Measurements from ENCODE around the gene KRTAP10-12. TPM values are rescaled to one million over a fixed set of nuclear protein-coding genes. Genes with fewer than 3 reads are reported as not detected.
A peak's percentile ranks its signal among the peaks of the same experiment; 100 is the strongest.

The KRTAP10-12 gene
- total RNA-seq, 1 donor from 2014 or later = not detected

DNA sequence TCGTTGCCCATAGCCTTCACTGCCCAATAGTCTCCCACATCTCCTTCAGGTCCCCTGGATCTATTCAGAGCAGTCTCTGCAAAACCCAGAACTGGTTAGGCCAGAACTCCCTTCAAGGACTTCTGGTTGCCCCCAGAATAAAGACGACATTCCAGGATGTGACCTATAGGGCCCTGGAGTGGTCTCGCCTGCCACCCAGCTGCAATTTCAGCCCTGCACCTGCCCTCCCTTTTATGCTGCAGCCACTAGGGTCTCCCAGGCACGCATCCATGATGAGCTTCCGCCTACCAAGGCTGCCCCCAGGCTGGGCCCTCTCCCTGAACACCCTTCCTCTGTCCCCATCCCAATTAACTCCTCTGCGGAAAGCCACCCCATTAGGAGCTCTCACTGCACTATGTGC, 21.6 kb downstream of the KRTAP10-12 start:
- Histone ChIP-seq H4K20me1 (ENCODE audit: insufficient read depth, low read length) (no peaks in the 10 kb centered on the region), H3K27me3 (ENCODE audit: insufficient read depth, low read length) (peaks cover 42% of the 10 kb centered on the region), H3K9me3 (ENCODE audit: insufficient read depth, low read depth, low read length) (no peaks in the 10 kb centered on the region), H3K4me2 (ENCODE audit: low read length) (no peak overlapping the region), H2AFZ (ENCODE audit: low read depth, low read length) (no peak overlapping the region), H3K4me3 (ENCODE audit: insufficient read depth, low read depth, low read length) (no peak overlapping the region), H3K9ac (ENCODE audit: low read length) (no peak overlapping the region), H3K36me3 (ENCODE audit: insufficient read depth, low read length) (no peaks in the 10 kb centered on the region), H3K27ac (ENCODE audit: low read depth, low read length) (no peak overlapping the region), H3K79me2 (ENCODE audit: insufficient read depth, low read length) (no peaks in the 10 kb centered on the region), H3K4me1 (ENCODE audit: insufficient read depth, low read length) (no peaks in the 10 kb centered on the region)
- DNase-seq (ENCODE audit: low read depth) (no peak), FAIRE-seq (no peak)
- no peak overlapping the region for H3K4me3 Mint-ChIP-seq (ENCODE audit: unreplicated experiment)
- peaks cover 10% of the 10 kb centered on the region for H3K9me3 Mint-ChIP-seq (ENCODE audit: unreplicated experiment)
- no peaks in the 10 kb centered on the region for H3K36me3 Mint-ChIP-seq (ENCODE audit: low read depth, unreplicated experiment)
- H3K4me1 Mint-ChIP-seq (ENCODE audit: low read depth, unreplicated experiment) = peaks cover 5% of the 10 kb centered on the region
- peaks cover 58% of the 10 kb centered on the region for H3K27me3 Mint-ChIP-seq (ENCODE audit: low read depth, unreplicated experiment)
- no peak for TF ChIP-seq EZH2 (IDR thresholded peaks at IDR 0.05; ENCODE audit: insufficient read depth, low read length)
- TF ChIP-seq, protein P1, sequence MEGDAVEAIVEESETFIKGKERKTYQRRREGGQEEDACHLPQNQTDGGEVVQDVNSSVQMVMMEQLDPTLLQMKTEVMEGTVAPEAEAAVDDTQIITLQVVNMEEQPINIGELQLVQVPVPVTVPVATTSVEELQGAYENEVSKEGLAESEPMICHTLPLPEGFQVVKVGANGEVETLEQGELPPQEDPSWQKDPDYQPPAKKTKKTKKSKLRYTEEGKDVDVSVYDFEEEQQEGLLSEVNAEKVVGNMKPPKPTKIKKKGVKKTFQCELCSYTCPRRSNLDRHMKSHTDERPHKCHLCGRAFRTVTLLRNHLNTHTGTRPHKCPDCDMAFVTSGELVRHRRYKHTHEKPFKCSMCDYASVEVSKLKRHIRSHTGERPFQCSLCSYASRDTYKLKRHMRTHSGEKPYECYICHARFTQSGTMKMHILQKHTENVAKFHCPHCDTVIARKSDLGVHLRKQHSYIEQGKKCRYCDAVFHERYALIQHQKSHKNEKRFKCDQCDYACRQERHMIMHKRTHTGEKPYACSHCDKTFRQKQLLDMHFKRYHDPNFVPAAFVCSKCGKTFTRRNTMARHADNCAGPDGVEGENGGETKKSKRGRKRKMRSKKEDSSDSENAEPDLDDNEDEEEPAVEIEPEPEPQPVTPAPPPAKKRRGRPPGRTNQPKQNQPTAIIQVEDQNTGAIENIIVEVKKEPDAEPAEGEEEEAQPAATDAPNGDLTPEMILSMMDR (IDR thresholded peaks at IDR 0.05; ENCODE audit: insufficient read depth, low read depth, low read length) = no peak
- H3K27ac Mint-ChIP-seq (ENCODE audit: unreplicated experiment) = no peak overlapping the region

DNA sequence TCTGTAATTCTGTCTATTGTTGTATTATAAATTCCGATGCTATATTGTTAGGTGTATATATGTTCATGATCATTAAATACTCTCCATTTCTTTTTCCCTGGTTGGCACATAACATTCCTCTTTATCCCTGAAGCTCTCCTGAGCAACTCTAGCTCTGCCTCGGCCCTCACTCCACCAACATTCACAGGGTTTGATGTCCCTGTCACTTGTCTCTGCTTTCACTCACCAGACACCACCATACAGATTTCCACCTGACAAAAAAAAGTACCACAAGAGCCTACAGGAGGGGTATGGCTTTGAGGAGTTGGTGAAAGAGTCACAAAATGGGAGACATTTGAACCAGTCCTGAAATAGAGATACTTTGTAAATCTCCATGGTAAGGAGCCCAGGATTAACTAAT, 23.2 kb downstream of the KRTAP10-12 start:
- Histone ChIP-seq H3K4me1 (ENCODE audit: insufficient read depth, low read length) (no peaks in the 10 kb centered on the region), H3K4me2 (ENCODE audit: low read length) (no peak overlapping the region), H3K9me3 (ENCODE audit: insufficient read depth, low read depth, low read length) (no peaks in the 10 kb centered on the region), H3K9ac (ENCODE audit: low read length) (no peak overlapping the region), H3K36me3 (ENCODE audit: insufficient read depth, low read length) (no peaks in the 10 kb centered on the region), H3K27me3 (ENCODE audit: insufficient read depth, low read length) (peaks cover 34% of the 10 kb centered on the region), H4K20me1 (ENCODE audit: insufficient read depth, low read length) (no peaks in the 10 kb centered on the region), H3K4me3 (ENCODE audit: insufficient read depth, low read depth, low read length) (no peak overlapping the region), H2AFZ (ENCODE audit: low read depth, low read length) (no peak overlapping the region), H3K27ac (ENCODE audit: low read depth, low read length) (no peak overlapping the region), H3K79me2 (ENCODE audit: insufficient read depth, low read length) (no peaks in the 10 kb centered on the region)
- Mint-ChIP-seq H3K27me3 (ENCODE audit: low read depth, unreplicated experiment) (peaks cover 51% of the 10 kb centered on the region), H3K9me3 (ENCODE audit: unreplicated experiment) (peaks cover 6% of the 10 kb centered on the region), H3K4me1 (ENCODE audit: low read depth, unreplicated experiment) (peaks cover 5% of the 10 kb centered on the region), H3K36me3 (ENCODE audit: low read depth, unreplicated experiment) (no peaks in the 10 kb centered on the region), H3K27ac (ENCODE audit: unreplicated experiment) (no peak overlapping the region), H3K4me3 (ENCODE audit: unreplicated experiment) (peak overlapping the region; percentile 2)
- TF ChIP-seq EZH2 (IDR thresholded peaks at IDR 0.05; ENCODE audit: insufficient read depth, low read length) = no peak
- TF ChIP-seq, protein P1 (IDR thresholded peaks at IDR 0.05; ENCODE audit: insufficient read depth, low read depth, low read length) = no peak
- FAIRE-seq = no peak
- DNase-seq (ENCODE audit: low read depth) = no peak

DNA sequence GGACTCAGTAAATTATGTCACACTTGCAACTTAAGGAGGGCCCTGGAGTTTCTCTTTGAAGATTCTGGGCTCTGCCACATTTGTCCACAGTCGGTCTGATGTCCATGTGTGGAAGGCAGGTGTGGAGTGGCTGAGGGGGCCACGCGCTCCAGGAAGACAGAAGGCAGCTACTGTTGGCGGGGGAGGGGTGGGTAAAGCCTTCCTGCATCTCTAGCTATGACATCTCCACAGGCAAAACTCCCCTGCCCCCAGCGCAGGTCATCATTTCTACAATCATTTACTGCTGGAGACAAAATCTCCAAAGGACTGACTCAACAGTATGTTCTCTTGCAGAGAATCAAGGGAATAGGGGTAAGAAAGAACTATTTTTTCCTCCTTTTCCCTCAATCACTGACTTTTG, 25.8 kb downstream of the KRTAP10-12 start:
- H3K36me3 ChIP-seq (ENCODE audit: insufficient read depth, low read length) = no peaks in the 10 kb centered on the region
- H3K4me2 ChIP-seq (ENCODE audit: low read length) = no peak overlapping the region
- no peaks in the 10 kb centered on the region for H3K9me3 ChIP-seq (ENCODE audit: insufficient read depth, low read depth, low read length)
- FAIRE-seq (no peak), DNase-seq (ENCODE audit: low read depth) (no peak)
- H3K27ac ChIP-seq (ENCODE audit: low read depth, low read length) = no peak overlapping the region
- peaks cover 5% of the 10 kb centered on the region for H3K4me1 Mint-ChIP-seq (ENCODE audit: low read depth, unreplicated experiment)
- TF ChIP-seq, protein P1 (IDR thresholded peaks at IDR 0.05; ENCODE audit: insufficient read depth, low read depth, low read length) = no peak
- no peak for TF ChIP-seq EZH2 (IDR thresholded peaks at IDR 0.05; ENCODE audit: insufficient read depth, low read length)
- no peaks in the 10 kb centered on the region for H3K36me3 Mint-ChIP-seq (ENCODE audit: low read depth, unreplicated experiment)
- H3K9ac ChIP-seq (ENCODE audit: low read length) = no peak overlapping the region
- H3K27me3 Mint-ChIP-seq (ENCODE audit: low read depth, unreplicated experiment) = peaks cover 61% of the 10 kb centered on the region
- H3K4me1 ChIP-seq (ENCODE audit: insufficient read depth, low read length) = no peaks in the 10 kb centered on the region
- H2AFZ ChIP-seq (ENCODE audit: low read depth, low read length) = no peak overlapping the region
- no peaks in the 10 kb centered on the region for H3K79me2 ChIP-seq (ENCODE audit: insufficient read depth, low read length)
- peaks cover 34% of the 10 kb centered on the region for H3K27me3 ChIP-seq (ENCODE audit: insufficient read depth, low read length)
- H3K4me3 Mint-ChIP-seq (ENCODE audit: unreplicated experiment) = no peak overlapping the region
- no peaks in the 10 kb centered on the region for H4K20me1 ChIP-seq (ENCODE audit: insufficient read depth, low read length)
- no peak overlapping the region for H3K4me3 ChIP-seq (ENCODE audit: insufficient read depth, low read depth, low read length)
- H3K9me3 Mint-ChIP-seq (ENCODE audit: unreplicated experiment) = peaks cover 4% of the 10 kb centered on the region
- no peak overlapping the region for H3K27ac Mint-ChIP-seq (ENCODE audit: unreplicated experiment)
